MM.1S (cell line): ENCODE data around the gene RASAL1.

Experiments
- DNase-seq: peaks from one replicate; pipeline ENCODE4 v3.0.0-alpha.2; 2015
- H2AFZ ChIP-seq: fragments of 300-600 bp; sonication (generic); 2 replicates; pipeline ENCODE4 v1.6.0; 2016; ENCODE audit warnings: antibody characterized with exemption, low read length
- H3F3A ChIP-seq: fragments of 300-600 bp; sonication (generic); 2 replicates; pipeline ENCODE4 v1.6.1; 2016; ENCODE audit warnings: mild to moderate bottlenecking, antibody characterized with exemption, low read length, moderate library complexity, mixed read lengths; ENCODE audit not compliant: insufficient read depth
- H3K27ac ChIP-seq: fragments of 300-600 bp; sonication (generic); 2 replicates; pipeline ENCODE4 v1.5.1; 2016; ENCODE audit warnings: mild to moderate bottlenecking, low read length
- H3K27me3 ChIP-seq: fragments of 300-600 bp; sonication (generic); replicated peaks from 2 replicates; pipeline ENCODE4 v1.6.0; 2016; ENCODE audit warnings: low read length; ENCODE audit not compliant: insufficient read depth
- H3K36me3 ChIP-seq: fragments of 300-600 bp; sonication (generic); replicated peaks from 2 replicates; pipeline ENCODE4 v1.6.1; 2016; ENCODE audit warnings: mild to moderate bottlenecking, low read length, mixed read lengths; ENCODE audit not compliant: insufficient read depth
- H3K4me1 ChIP-seq: fragments of 300-600 bp; sonication (generic); 2 replicates; pipeline ENCODE4 v1.6.1; 2016; ENCODE audit warnings: low read length, mixed read lengths
- H3K4me2 ChIP-seq: fragments of 300-600 bp; sonication (generic); 2 replicates; pipeline ENCODE4 v1.6.0; 2016; ENCODE audit warnings: low read depth, low read length
- H3K4me3 ChIP-seq: fragments of 300-600 bp; sonication (generic); 2 replicates; pipeline ENCODE4 v1.5.1; 2016; ENCODE audit warnings: low read length, mixed read lengths
- H3K79me2 ChIP-seq: fragments of 300-600 bp; sonication (generic); 2 replicates; pipeline ENCODE4 v1.6.1; 2016; ENCODE audit warnings: mixed run types, low read length, mixed read lengths
- H3K9ac ChIP-seq: fragments of 300-600 bp; sonication (generic); 2 replicates; pipeline ENCODE4 v1.6.1; 2016; ENCODE audit warnings: low read length, mixed read lengths
- H3K9me2 ChIP-seq: fragments of 300-600 bp; sonication (generic); replicated peaks from 2 replicates; pipeline ENCODE4 v1.6.1; 2016; ENCODE audit warnings: mild to moderate bottlenecking, low read length, mixed read lengths; ENCODE audit not compliant: insufficient read depth
- H3K9me3 ChIP-seq: fragments of 300-600 bp; sonication (generic); replicated peaks from 2 replicates; pipeline ENCODE4 v1.6.1; 2016; ENCODE audit warnings: mild to moderate bottlenecking, low read length, mixed read lengths; ENCODE audit not compliant: insufficient read depth
- H4K20me1 ChIP-seq: fragments of 300-600 bp; sonication (generic); 2 replicates; pipeline ENCODE4 v1.6.1; 2016; ENCODE audit warnings: mild to moderate bottlenecking, low read length, moderate library complexity, mixed read lengths; ENCODE audit not compliant: insufficient read depth
- EZH2 ChIP-seq: fragments of 300-600 bp; sonication (generic); optimal IDR thresholded peaks from 2 replicates; pipeline ENCODE3; 2017; ENCODE audit warnings: low read depth, mild to moderate bottlenecking, antibody characterized with exemption, low read length, mixed read lengths
- EZH2phosphoT487 ChIP-seq: fragments of 300-600 bp; sonication (generic); IDR thresholded peaks from 2 replicates; pipeline ENCODE4 v1.6.1; 2018; ENCODE audit warnings: antibody characterized with exemption, low read length
- TF ChIP-seq, protein P1 (sequence below): fragments of 300-600 bp; sonication (generic); IDR thresholded peaks from 2 replicates; pipeline ENCODE4 v1.5.1; 2016; ENCODE audit warnings: antibody characterized with exemption, low read length, mixed read lengths

RASAL1 gene

DNA sequence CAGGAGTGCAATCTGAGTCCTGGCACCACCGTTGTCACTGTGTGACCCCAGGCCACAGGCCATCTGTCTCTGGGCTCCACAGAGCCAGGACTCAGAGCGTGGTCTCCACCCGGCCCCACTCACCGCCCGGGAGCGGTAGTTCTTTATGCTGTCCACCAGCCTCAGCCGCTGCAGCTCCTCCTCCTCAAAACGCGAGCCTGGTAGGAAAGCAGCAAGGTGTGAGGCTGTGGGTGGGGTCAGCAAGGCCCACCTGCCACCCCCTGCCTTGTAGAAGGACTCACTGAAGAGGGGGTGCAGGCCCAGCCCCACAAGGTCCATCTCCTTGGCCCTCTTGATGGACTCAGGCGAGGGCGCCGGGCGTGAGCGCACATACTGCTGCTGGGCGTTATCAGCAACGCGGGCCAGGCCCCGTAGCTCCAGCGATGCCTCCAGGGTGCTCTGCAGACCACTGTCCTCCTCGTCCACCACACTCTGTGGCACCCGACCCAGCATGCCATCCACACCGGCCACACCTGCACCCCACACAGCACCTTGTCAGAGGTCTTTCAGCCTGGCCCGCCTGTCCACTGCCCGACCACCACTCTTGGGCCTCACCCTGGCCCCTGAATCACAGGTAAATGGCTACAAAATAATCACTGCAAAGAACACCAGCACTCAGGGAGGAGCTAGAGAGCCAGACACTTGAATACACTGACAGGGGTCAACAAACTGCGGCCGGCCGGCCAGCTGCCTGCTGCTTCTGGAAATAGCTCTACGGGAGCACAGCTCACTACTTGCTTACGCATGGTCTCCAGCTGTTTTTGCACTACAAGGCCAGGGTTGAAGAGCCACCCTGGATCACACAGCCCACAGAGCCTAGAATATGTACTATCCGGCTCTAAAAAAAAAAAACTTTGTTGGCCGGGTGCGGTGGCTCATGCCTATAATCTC, 30.2 kb upstream of the RASAL1 start:
- no peaks in the 10 kb centered on the region for H3K9me3 ChIP-seq
- no peaks in the 10 kb centered on the region for H3K36me3 ChIP-seq
- H3K4me3 ChIP-seq, result no peak overlapping the region
- H4K20me1 ChIP-seq, result no peaks in the 10 kb centered on the region
- no peaks in the 10 kb centered on the region for H3F3A ChIP-seq
- H2AFZ ChIP-seq, result no peak overlapping the region
- H3K79me2 ChIP-seq, result no peaks in the 10 kb centered on the region
- no peak for TF ChIP-seq EZH2phosphoT487
- no peak for TF ChIP-seq EZH2
- TF ChIP-seq, protein P1, sequence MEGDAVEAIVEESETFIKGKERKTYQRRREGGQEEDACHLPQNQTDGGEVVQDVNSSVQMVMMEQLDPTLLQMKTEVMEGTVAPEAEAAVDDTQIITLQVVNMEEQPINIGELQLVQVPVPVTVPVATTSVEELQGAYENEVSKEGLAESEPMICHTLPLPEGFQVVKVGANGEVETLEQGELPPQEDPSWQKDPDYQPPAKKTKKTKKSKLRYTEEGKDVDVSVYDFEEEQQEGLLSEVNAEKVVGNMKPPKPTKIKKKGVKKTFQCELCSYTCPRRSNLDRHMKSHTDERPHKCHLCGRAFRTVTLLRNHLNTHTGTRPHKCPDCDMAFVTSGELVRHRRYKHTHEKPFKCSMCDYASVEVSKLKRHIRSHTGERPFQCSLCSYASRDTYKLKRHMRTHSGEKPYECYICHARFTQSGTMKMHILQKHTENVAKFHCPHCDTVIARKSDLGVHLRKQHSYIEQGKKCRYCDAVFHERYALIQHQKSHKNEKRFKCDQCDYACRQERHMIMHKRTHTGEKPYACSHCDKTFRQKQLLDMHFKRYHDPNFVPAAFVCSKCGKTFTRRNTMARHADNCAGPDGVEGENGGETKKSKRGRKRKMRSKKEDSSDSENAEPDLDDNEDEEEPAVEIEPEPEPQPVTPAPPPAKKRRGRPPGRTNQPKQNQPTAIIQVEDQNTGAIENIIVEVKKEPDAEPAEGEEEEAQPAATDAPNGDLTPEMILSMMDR, result no peak
- H3K9me2 ChIP-seq, result no peaks in the 10 kb centered on the region
- no peak for DNase-seq
- no peaks in the 10 kb centered on the region for H3K27me3 ChIP-seq
- no peak overlapping the region for H3K4me2 ChIP-seq
- no peaks in the 10 kb centered on the region for H3K4me1 ChIP-seq
- H3K27ac ChIP-seq, result no peak overlapping the region
- no peak overlapping the region for H3K9ac ChIP-seq

DNA sequence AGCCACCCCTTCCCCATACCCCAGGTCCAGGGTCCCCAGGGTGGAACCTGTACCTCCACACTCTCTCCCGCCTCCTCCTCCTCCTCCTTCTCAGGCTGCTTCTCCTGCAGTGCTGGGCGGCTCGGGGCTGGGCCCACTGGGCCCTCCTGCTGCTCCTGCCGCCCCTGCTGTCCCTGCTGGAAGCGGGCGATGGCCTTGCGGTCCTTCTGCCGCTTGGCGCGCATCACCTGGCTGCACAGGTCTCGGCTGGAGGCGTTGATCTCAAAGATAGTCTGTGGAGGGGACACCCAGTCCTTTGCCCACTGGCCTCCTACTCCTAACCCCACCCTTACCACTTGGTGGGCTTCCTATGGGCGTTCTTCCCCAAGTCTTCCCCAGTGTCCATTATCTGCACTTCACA, 28.5 kb upstream of the RASAL1 start:
- Histone ChIP-seq H3K9ac (no peak overlapping the region), H4K20me1 (no peaks in the 10 kb centered on the region), H3K4me1 (no peaks in the 10 kb centered on the region), H3K27me3 (no peaks in the 10 kb centered on the region), H3K9me2 (no peaks in the 10 kb centered on the region), H3K9me3 (no peaks in the 10 kb centered on the region), H3K4me3 (no peak overlapping the region), H2AFZ (no peak overlapping the region), H3K4me2 (no peak overlapping the region), H3K36me3 (no peaks in the 10 kb centered on the region), H3K27ac (no peak overlapping the region), H3F3A (no peaks in the 10 kb centered on the region), H3K79me2 (no peaks in the 10 kb centered on the region)
- no peak for DNase-seq
- TF ChIP-seq EZH2, result no peak
- TF ChIP-seq EZH2phosphoT487, result no peak
- TF ChIP-seq, protein P1, result no peak

DNA sequence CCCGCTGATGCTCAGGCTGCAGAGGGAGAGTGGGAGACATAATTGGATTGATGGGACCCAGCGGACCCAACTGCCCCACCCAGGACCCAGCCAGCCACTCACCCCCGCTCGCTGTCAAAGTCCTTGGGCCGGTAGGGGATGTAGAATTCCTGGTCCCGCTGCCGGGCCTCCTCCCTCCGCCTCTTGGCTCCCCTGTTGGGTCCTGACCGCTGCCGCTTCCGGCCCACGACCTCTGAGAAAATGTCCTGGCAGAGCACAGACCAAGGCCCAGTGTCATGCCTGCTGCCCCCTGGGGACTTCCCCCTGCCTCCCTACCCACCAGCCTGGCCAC, 27.4 kb upstream of the RASAL1 start:
- H3K9ac ChIP-seq, result no peak overlapping the region
- H3F3A ChIP-seq, result no peaks in the 10 kb centered on the region
- H3K79me2 ChIP-seq, result no peaks in the 10 kb centered on the region
- H4K20me1 ChIP-seq, result no peaks in the 10 kb centered on the region
- H3K4me2 ChIP-seq, result no peak overlapping the region
- H3K9me3 ChIP-seq, result no peaks in the 10 kb centered on the region
- no peak overlapping the region for H3K27ac ChIP-seq
- no peaks in the 10 kb centered on the region for H3K27me3 ChIP-seq
- H3K4me1 ChIP-seq, result no peaks in the 10 kb centered on the region
- H2AFZ ChIP-seq, result no peak overlapping the region
- DNase-seq, result no peak
- TF ChIP-seq EZH2 (no peak), EZH2phosphoT487 (no peak)
- TF ChIP-seq, protein P1, result no peak
- no peak overlapping the region for H3K4me3 ChIP-seq
- H3K36me3 ChIP-seq, result no peaks in the 10 kb centered on the region
- H3K9me2 ChIP-seq, result no peaks in the 10 kb centered on the region
